ENCODE measurements around the gene LIN7A.

DNA sequence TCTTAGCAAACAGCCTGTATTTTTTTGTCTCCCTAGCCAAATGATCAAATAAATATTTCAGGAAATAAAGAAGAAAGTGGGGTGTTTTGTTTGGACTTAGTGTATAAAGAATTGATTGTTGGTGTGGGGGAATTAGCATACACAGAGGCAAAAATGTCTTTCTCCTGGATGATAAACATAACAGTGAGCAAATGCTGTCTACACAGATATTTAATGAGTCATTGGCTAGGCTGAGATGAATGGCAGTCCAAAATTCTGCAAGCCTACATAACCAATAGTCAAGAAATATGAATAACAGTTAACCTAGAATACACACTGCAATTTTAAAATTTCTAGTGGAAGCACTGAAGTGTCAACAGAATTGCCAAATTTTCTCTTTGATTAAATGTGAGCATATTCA, 185.3 kb downstream of the LIN7A start:
- TF ChIP-seq, protein P1, sequence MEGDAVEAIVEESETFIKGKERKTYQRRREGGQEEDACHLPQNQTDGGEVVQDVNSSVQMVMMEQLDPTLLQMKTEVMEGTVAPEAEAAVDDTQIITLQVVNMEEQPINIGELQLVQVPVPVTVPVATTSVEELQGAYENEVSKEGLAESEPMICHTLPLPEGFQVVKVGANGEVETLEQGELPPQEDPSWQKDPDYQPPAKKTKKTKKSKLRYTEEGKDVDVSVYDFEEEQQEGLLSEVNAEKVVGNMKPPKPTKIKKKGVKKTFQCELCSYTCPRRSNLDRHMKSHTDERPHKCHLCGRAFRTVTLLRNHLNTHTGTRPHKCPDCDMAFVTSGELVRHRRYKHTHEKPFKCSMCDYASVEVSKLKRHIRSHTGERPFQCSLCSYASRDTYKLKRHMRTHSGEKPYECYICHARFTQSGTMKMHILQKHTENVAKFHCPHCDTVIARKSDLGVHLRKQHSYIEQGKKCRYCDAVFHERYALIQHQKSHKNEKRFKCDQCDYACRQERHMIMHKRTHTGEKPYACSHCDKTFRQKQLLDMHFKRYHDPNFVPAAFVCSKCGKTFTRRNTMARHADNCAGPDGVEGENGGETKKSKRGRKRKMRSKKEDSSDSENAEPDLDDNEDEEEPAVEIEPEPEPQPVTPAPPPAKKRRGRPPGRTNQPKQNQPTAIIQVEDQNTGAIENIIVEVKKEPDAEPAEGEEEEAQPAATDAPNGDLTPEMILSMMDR (IDR thresholded peaks at IDR 0.05): no peak
- no peak for TF ChIP-seq POLR2A (IDR thresholded peaks at IDR 0.05)
